Thoracic aorta (tissue), 2 donors: Measurements from ENCODE around the gene CAMKMT. TPM values are rescaled to one million over a fixed set of nuclear protein-coding genes. Genes with fewer than 3 reads are reported as not detected.

Experiments used
- ATAC-seq: fragments of 150-250 bp; one replicate; pipeline ENCODE4 v1.8.0; 2017; ENCODE audit warnings: low read depth; ENCODE audit not compliant: insufficient number of reproducible peaks, low FRiP score
- DNase-seq: peaks from one replicate; pipeline ENCODE4 v3.0.0-alpha.2; 2020; ENCODE audit warnings: low spot score
- H3K27ac ChIP-seq, 2 donors: fragments of 200-600 bp; sonication (generic); 1 replicate in 1 of 2; 2 replicates in 1 of 2; pipeline ENCODE4 v1.5.1; 2016; ENCODE audit warnings: mild to moderate bottlenecking in 2 of 2, moderate library complexity in 2 of 2
- H3K27me3 ChIP-seq: fragments of 200-600 bp; sonication (generic); replicated peaks from 2 replicates; pipeline ENCODE4 v1.6.0; 2016; ENCODE audit warnings: mild to moderate bottlenecking; ENCODE audit not compliant: insufficient read depth
- H3K36me3 ChIP-seq: fragments of 200-600 bp; sonication (generic); one replicate; pipeline ENCODE4 v1.5.1; 2016
- H3K4me1 ChIP-seq, 2 donors: fragments of 200-600 bp; sonication (generic); 1 replicate in 1 of 2; 2 replicates in 1 of 2; pipeline versions ENCODE4 v1.5.1 to v1.6.0; 2016; ENCODE audit warnings: low read depth in 2 of 2, mild to moderate bottlenecking in 1 of 2; ENCODE audit not compliant: control insufficient read depth in 1 of 2
- H3K4me3 ChIP-seq: fragments of 200-600 bp; sonication (generic); 2 replicates; pipeline ENCODE4 v1.5.1; 2016; ENCODE audit warnings: mild to moderate bottlenecking
- H3K9me3 ChIP-seq: fragments of 200-600 bp; sonication (generic); 2 replicates; pipeline ENCODE4 v1.5.1; 2016
- CTCF ChIP-seq: fragments of 200-600 bp; sonication (generic); IDR thresholded peaks from one replicate; pipeline ENCODE4 v1.5.1; 2019; ENCODE audit warnings: antibody characterized with exemption
- total RNA-seq, 2 donors: library from RNA; depleted of rRNA; stranded (reverse); fragments of >200 nt; gene quantifications; one replicate each; pipeline versions ENCODE4 v1.1.0 to v1.2.3, GENCODE V29; 2016

Gene CAMKMT
- total RNA-seq, 2 donors from 2014 or later = 4.7 to 11.6 TPM

- no peak for TF ChIP-seq CTCF
- no peaks in the 10 kb centered on the region for H3K9me3 ChIP-seq
- H3K4me3 ChIP-seq = no peak overlapping the region
- no peaks in the 10 kb centered on the region for H3K36me3 ChIP-seq
- no peak overlapping the region for H3K27ac ChIP-seq
- H3K4me1 ChIP-seq = peaks cover 3 to 5% of the 10 kb centered on the region in 2 donors
- ATAC-seq = no peak
- H3K27me3 ChIP-seq = peaks cover 28% of the 10 kb centered on the region
- DNase-seq = no peak
Measured at GRCh38 chr2:44807201-44808025, 445.7 kb downstream of the CAMKMT start.

- TF ChIP-seq CTCF = no peak
- Histone ChIP-seq H3K4me1 (no peaks in the 10 kb centered on the region), H3K9me3 (no peaks in the 10 kb centered on the region), H3K27ac (no peak overlapping the region), H3K27me3 (peaks cover 9% of the 10 kb centered on the region), H3K4me3 (no peak overlapping the region), H3K36me3 (no peaks in the 10 kb centered on the region)
- no peak for ATAC-seq
- DNase-seq = no peak
Measured at GRCh38 chr2:44810892-44811530, 449.3 kb downstream of the CAMKMT start.

GRCh38 chr2:44813165-44813564 is 451.4 kb downstream of the CAMKMT start:
- Histone ChIP-seq H3K27me3 (peaks cover 3% of the 10 kb centered on the region), H3K4me3 (no peak overlapping the region), H3K27ac (no peak overlapping the region), H3K9me3 (no peaks in the 10 kb centered on the region), H3K4me1 (no peaks in the 10 kb centered on the region), H3K36me3 (no peaks in the 10 kb centered on the region)
- no peak for TF ChIP-seq CTCF
- no peak for DNase-seq
- no peak for ATAC-seq

- no peak for TF ChIP-seq CTCF
- no peak for ATAC-seq
Measured at GRCh38 chr2:44813658-44814057, 451.9 kb downstream of the CAMKMT start.

GRCh38 chr2:44817256-44817655 is 455.5 kb downstream of the CAMKMT start:
- ATAC-seq (no peak), DNase-seq (no peak)
- no peaks in the 10 kb centered on the region for H3K27me3 ChIP-seq
- no peak overlapping the region for H3K27ac ChIP-seq
- H3K36me3 ChIP-seq = no peaks in the 10 kb centered on the region
- no peak for TF ChIP-seq CTCF
- H3K9me3 ChIP-seq = no peaks in the 10 kb centered on the region
- H3K4me3 ChIP-seq = no peak overlapping the region
- no peaks in the 10 kb centered on the region for H3K4me1 ChIP-seq

More at GRCh38 chr2:44813658-44814057, 451.9 kb downstream of the CAMKMT start:
- DNase-seq = no peak
- Histone ChIP-seq H3K4me1 (no peaks in the 10 kb centered on the region), H3K27me3 (peaks cover under 1% of the 10 kb centered on the region), H3K27ac (no peak overlapping the region), H3K4me3 (no peak overlapping the region), H3K36me3 (no peaks in the 10 kb centered on the region), H3K9me3 (no peaks in the 10 kb centered on the region)
